Cerebellar cortex (tissue), 1 donor: ENCODE measurements around the gene STOML3.

Source experiments
- DNase-seq: peaks from one replicate; pipeline ENCODE4 v3.0.0-alpha.2; 2015; ENCODE audit warnings: low spot score

The STOML3 gene

DNA sequence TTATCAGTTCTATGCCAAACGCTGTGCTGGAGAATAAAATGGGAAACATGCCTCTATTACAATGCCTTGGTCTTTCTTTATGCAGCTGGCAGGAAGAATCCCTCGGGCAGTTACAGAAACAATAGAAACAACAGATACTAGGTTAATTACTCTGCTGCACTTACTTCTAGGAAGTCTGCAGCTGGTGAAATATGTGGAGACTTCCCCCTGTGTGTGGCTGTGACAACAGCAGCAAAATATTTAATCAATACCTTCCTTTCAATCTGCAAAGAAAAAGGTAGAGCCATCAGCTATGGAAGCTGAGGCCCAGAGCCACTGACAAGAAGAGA is 9.9 kb downstream of the STOML3 start:
- DNase-seq = no peak

- no peak for DNase-seq
Observed at GRCh38 chr13:38979891-38980749, 10.5 kb downstream of the STOML3 start.

GRCh38 chr13:38970380-38971051 is 20.1 kb downstream of the STOML3 start:
- DNase-seq = peak; percentile 10

DNA sequence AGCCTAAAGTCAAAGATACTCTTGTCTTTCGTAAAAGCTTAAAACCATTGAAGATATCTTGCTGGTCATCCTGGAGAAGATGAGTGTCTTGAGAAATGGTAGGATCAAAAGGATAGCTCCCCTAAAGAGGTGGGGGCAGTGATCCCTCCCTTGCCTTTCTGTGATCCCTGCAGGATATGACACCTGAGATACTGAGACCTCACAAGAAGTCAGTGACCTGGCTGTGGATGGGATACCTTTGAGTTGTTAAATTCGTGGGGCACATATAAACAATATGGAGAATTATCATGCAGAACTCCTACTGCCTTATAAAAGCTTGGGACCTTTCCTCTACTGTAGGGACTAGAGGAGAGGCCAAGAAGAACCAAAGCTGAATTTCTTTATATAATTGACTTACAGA is 21.4 kb downstream of the STOML3 start:
- no peak for DNase-seq

- DNase-seq = no peak
Observed at GRCh38 chr13:38967446-38967845, 23.2 kb downstream of the STOML3 start.

GRCh38 chr13:38965281-38965680 is 25.4 kb downstream of the STOML3 start:
- DNase-seq = no peak

- no peak for DNase-seq
Observed at GRCh38 chr13:38960175-38960574, 30.5 kb downstream of the STOML3 start.

DNA sequence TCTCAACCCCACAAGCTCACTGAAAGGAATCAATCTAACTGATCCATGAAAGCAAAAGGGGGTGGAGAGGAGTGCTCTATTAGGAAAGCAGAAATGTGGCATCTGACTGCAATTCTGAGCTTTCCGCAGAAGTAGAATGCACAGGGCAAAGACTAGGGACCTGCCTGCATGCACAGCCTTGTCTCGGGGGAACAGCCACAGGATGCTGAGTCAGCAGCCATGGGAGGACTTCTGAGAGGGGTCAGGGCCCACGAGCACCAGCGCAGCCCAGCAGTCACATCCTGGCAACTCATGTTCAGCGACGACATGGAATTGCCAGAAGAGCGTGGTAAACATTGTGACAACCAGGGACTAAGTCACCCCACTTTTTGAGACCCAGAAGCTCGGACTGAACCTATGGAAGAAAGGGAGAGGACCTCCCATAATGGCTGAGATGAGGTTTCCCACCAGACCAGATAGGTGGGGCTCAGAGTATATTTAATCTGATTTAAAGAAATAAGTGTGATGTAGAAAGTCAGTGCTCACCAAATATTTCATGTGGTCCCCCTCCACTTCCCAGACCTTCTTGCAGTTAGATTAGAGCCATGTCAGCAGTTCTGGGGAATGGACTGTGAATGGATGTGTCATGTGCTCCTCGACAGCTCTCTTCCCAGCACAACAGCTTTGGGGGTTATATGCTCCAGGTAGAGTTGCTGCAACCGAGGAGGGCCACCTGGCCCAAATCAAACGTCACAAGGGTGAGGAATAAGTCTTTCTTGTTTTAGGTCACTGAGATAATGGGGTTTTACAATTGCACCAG is 32.6 kb downstream of the STOML3 start:
- DNase-seq = no peak

DNA sequence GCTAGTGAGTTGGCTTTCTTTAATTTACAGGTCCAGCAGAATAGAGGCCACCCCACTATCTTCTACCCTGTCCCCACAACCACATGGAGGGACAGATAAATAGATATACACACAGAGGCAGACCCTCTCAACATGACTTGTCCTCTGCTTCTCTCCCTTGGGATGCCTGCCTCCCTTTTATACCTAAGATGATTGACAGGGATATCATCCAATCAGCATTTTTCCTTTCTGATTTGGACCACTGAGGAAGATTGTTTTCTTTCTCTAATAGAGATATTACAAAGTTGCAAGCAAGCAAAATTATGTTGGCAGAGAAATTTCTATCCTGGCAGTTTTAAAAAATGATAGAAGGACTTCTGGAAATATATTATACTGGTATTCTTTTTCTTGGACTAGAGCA is 35.8 kb downstream of the STOML3 start:
- DNase-seq = no peak

DNA sequence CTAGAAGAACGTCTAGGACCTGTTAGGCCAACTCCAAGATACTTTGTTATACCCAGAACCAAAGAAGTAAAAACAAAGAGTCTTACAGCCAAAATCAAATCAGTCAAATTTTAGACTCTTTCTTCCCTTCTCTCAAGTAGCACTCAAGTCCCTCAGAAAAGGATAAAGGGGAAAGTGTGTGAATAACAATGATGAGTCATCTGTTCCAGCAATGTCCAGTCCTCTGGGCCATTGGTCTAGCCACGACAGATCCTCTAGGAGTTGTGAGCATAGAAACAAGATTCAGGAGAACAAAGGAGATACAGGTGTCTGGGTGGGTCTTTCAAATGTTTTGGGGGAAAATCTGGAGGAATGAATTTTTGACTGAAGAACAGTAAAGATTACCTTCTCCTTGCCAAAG is 36.3 kb downstream of the STOML3 start:
- no peak for DNase-seq

DNA sequence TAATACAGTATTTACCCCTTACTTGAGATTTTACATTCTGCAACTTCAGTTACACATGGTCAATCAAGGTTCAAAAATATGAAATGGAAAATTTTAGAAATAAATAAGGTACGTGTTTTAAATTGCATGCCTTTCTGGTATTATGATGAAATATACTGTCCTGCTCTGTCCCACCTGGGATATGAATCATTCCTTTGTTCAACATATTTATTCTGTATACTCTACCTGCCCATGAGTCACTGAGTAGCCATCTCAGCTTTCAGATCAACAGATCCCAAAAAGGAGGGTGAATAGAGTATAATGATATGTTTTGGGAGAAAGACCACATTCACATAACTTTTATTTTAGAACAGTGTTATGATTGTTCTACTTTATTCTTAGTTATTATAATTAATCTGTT is 37.8 kb downstream of the STOML3 start:
- DNase-seq = no peak

GRCh38 chr13:38951525-38952313 is 38.9 kb downstream of the STOML3 start:
- no peak for DNase-seq

DNA sequence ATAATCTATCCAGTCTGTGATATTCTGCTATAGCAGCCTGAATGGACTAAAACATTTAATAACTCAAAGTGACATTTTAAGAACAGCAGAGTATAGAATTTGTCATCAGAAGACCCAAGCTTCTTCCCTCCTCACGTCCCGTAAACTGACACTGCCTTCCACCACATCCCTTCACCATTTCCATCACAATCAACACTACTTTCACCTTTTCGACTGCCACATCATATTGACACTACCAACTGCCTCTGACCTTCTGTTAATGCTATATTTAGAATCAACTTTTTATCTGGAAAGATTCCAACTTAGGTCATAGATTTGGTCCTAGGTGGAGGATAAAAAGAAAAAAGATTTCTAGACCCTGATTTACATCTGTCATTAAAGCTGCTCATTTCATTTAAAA is 39.6 kb downstream of the STOML3 start:
- DNase-seq = no peak

DNA sequence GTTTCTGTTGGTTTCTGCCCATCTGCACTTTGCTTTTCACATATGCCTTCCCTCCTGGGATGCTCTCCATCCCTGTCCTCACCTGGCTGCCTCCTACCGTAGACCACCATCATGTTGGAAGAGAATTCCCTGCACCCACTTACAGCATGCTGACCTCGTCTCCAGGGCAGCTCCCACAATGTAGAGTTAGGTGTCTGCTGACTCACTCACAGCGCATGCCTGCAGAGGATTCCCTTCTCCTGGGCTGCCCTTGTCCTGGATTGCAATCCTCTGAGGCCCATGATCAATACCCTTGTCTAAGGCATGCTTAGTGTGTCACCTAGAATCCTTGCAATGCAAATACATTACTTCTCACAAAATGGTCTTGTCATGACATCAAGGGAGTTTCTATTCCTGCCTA is 43.6 kb downstream of the STOML3 start:
- DNase-seq = no peak

GRCh38 chr13:38944219-38944618 is 46.4 kb downstream of the STOML3 start:
- DNase-seq = no peak

- DNase-seq = no peak
Observed at GRCh38 chr13:38943231-38943630, 47.4 kb downstream of the STOML3 start.

DNA sequence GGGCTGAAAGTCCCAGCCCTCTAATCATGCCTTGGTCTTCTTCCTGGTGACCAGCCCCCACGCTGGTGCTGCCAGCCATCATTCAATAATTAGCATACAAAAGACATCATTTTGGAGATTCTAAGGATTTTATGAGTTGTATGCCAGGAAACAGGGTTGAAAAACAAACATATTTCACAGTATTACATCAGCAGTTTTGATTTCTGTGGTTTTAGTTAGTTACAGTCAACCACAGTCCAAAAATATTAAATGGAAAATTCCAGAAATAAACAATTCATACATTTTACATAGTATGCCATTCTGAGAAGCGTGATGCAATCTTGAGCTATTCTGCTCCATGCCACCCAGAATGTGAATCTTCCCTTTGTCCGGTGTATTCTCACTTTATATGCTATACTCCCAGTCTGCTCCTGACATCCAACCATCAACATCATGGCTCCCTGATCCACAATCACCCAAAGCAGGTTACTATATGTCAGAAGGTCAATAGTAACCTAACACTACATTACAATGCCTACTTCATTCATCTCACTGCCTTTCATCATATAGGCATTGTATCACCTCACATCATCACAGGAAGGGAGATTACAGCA is 49.2 kb downstream of the STOML3 start:
- DNase-seq = no peak

DNA sequence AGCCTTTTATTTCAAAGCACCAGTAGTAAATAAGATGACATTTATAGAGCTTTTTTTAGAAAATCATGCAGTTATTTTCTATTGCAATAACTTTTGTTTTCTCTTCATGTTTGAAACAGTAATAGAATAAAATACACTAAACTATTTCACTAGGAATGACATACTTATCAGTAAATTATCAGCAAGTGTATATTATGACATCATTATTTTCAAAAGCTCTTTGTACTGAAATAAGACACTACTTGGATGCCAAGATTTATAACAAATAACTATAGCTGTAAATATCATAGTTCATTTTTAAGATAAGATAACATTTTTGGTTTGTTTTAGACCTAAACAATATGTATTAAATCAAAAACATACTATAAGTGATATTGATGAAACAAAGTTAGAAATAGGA is 56.8 kb downstream of the STOML3 start:
- DNase-seq = no peak

- DNase-seq = no peak
Observed at GRCh38 chr13:38922170-38922569, 68.5 kb downstream of the STOML3 start.

- no peak for DNase-seq
Observed at GRCh38 chr13:38921081-38921480, 69.5 kb downstream of the STOML3 start.
